GM18873 (cell line): ENCODE results near the gene NCKAP5L.
A peak's percentile ranks its signal among the peaks of the same experiment; 100 is the strongest.

Experiments used
- ATAC-seq: cut with Tn5 transposase; IDR thresholded peaks from one replicate; pipeline ENCODE4 v1.9.1; 2021; ENCODE audit warnings: mild to moderate bottlenecking, moderate library complexity, moderate number of reproducible peaks; ENCODE audit not compliant: unreplicated experiment, low FRiP score

Gene NCKAP5L

DNA sequence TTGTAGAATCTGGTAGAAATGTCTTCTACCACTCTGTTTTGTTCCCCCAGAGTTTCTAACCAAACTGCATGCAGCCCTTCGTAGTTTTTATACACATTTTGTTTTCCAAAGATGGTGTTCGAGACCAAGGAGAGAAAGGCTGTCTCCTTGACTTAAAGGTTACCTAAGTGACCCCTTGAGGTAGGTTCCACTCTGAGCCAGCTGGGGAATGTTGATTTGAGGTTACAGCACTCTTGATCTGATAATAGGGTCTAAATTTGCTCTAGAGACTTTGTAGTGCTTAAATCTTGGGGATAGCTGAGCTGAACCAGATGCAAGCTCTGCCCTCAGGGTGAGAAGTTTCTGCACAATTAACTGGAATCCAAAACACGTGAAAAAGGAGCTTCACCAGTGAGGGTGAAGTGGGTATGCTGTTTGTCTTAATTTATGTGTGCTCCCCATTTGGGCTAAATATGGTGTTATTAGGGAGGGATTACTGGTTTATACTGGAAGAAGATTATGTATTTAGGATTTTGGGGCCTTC is 83.8 kb downstream of the NCKAP5L start:
- no peak for ATAC-seq

DNA sequence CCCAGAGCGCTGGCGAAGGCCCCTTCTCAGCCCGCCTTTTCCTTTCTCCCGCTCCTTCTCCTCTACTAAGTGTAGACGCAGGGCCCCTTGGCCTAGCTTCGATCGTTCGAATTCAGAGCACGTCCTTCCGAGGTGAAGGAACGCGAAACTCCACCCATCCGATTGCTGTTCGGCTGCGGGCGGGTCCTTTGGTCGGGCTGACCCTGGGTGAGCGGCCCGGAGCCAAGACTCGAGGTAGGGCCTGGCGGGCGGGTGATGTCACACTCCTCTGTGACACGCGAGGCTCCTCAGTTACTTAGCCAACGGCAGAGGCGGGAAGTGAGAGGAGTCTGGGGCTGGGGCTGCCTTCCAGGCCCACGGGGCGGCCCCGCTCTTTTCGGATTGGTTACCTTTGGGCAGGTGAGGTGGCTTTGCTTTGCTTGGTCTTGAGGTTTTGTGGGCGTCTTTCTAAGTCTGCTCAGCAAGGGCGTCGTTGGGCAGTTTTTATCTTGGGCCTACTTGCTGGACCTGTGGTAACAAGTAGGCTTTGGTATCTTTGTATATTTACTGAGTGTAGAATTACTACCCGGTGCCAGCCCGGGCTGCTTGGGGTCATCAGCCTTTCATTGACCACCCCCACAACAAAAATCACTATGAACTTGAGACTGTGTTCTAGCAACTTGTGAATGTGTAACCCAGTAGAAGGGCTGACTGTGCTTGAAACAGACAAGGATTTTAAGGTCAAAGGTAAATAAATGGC is 86.2 kb downstream of the NCKAP5L start:
- ATAC-seq = peak; percentile 42
